NT2/D1 (cell line): ENCODE measurements around the gene ETFA.

Source experiments
- DNase-seq: peaks from one replicate; pipeline ENCODE4 v3.0.0-alpha.2; 2011; ENCODE audit warnings: low read depth, low spot score
- H3K27me3 ChIP-seq: 2 replicates; pipeline ENCODE4 v1.6.0; 2011; ENCODE audit warnings: mild to moderate bottlenecking; ENCODE audit not compliant: insufficient read length, insufficient read depth
- H3K36me3 ChIP-seq: 2 replicates; pipeline ENCODE4 v1.6.1; 2011; ENCODE audit warnings: mild to moderate bottlenecking, low read length, mixed read lengths; ENCODE audit not compliant: insufficient read depth, insufficient read length
- H3K4me1 ChIP-seq: 2 replicates; pipeline ENCODE4 v1.5.1; 2011; ENCODE audit not compliant: insufficient read depth, insufficient read length
- H3K4me3 ChIP-seq: 2 replicates; pipeline ENCODE4 v1.5.1; 2011; ENCODE audit warnings: low read depth; ENCODE audit not compliant: insufficient read length
- H3K9ac ChIP-seq: 2 replicates; pipeline ENCODE4 v1.6.0; 2011; ENCODE audit warnings: low read depth; ENCODE audit not compliant: insufficient read length
- H3K9me3 ChIP-seq: 2 replicates; pipeline ENCODE4 v1.5.1; 2011; ENCODE audit warnings: mild to moderate bottlenecking, low read length; ENCODE audit not compliant: insufficient read depth
- SUZ12 ChIP-seq: IDR thresholded peaks from 2 replicates; pipeline ENCODE4 v1.6.1; 2011; ENCODE audit not compliant: insufficient read length, insufficient read depth; ENCODE audit errors: extremely low read depth
- YY1 ChIP-seq: IDR thresholded peaks from 2 replicates; pipeline ENCODE4 v1.6.1; 2011; ENCODE audit not compliant: insufficient read length, insufficient read depth
- ZNF274 ChIP-seq: IDR thresholded peaks from 2 replicates; pipeline ENCODE4 v1.6.1; 2011; ENCODE audit warnings: mild to moderate bottlenecking, low read depth, low read length

The ETFA gene

DNA sequence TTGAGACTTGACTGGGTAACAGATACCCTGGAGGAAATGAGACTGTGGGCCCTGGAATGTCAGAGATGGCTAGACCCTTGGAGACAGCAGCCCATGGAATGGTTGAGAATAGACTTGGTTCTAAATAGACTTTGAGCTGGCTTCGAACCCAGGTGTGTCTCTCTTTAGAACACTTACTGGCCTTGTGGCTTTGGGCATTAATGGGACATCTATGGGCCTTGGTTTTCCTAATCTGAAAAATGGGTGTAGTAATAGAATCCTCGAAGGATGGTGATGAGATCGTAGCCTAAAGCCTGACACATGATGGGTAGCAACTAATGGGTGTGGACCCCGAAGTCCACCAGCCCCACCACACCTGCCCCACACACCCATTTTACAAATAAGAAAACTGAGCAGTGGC, 132.2 kb downstream of the ETFA start:
- no peak for TF ChIP-seq ZNF274
- no peak for TF ChIP-seq SUZ12
- no peak for TF ChIP-seq YY1
- H3K27me3 ChIP-seq, result no peaks in the 10 kb centered on the region
- H3K9ac ChIP-seq, result no peak overlapping the region
- H3K4me1 ChIP-seq, result peaks cover 14% of the 10 kb centered on the region
- no peak overlapping the region for H3K4me3 ChIP-seq
- DNase-seq, result no peak
- H3K9me3 ChIP-seq, result no peaks in the 10 kb centered on the region; the same call in 1 of the 2 replicates
- no peaks in the 10 kb centered on the region for H3K36me3 ChIP-seq

DNA sequence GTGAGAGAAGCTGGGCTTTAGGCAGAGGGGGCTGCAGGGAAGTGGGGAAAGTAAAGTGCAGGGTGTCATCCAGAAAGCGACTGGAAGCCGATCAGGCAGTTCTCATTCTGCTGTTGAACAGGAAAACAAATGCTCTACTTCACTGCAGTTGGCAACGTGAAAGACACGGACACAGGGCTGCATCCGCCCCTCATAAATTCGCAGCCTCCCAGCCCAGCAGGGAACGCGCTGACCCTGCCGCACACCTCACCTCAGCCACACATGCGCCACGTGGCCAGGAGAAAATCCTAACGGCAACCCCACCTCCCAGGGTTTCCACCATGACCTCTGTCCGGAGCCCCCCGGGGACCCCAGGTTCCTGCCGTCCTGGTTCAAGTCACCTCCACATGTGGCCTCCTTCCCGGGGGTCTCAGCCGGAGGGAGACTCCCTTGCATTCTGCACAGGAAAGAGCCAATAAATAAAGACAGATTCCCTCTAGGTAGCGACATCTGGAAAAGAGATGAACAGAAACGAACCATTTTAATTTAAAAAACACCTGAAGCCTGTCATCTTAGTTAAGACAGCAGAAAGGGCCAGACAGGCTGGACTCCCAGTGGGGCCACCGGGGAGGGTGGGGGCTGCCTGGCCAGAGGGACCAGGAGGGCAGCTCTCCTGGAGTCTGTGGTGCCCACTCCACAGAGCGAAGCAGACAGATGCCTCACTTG, 132.8 kb downstream of the ETFA start:
- H3K9ac ChIP-seq, result peak overlapping the region; percentile 24
- H3K36me3 ChIP-seq, result no peaks in the 10 kb centered on the region
- no peak overlapping the region for H3K4me3 ChIP-seq
- H3K4me1 ChIP-seq, result peaks cover 11% of the 10 kb centered on the region
- H3K27me3 ChIP-seq, result no peaks in the 10 kb centered on the region
- H3K9me3 ChIP-seq, result no peaks in the 10 kb centered on the region; the same call in 1 of the 2 replicates
- TF ChIP-seq YY1 (no peak), SUZ12 (no peak), ZNF274 (no peak)
- DNase-seq, result no peak

DNA sequence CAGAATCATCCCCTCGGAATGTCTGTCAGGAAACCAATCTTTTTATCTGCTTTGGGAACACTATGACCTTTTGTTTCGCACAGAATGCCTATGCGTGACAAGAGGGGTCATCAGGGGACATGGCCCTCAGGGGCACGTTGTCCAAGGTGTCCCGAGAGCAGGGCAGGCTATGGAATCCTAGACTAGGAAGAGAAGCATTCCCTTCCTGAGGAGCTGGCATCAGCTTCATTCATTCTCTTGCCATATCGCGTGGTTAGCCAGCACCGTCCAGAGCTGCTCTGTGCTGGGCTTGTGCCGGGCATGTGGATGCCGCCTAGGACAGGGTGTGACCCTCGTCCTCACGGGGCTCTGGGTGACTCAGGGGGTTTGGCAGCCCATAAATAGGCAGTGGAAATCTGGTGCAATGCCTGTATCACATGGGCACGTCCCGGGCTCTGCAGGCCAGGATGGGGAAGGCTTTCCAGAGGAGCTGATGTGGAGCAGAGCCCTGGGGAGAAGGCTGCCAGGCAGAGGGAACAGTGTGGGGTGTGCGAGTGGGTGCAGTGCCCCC, 133.7 kb downstream of the ETFA start:
- Histone ChIP-seq H3K36me3 (no peaks in the 10 kb centered on the region), H3K4me1 (peaks cover 11% of the 10 kb centered on the region), H3K27me3 (no peaks in the 10 kb centered on the region), H3K4me3 (no peak overlapping the region), H3K9ac (no peak overlapping the region), H3K9me3 (no peaks in the 10 kb centered on the region; the same call in 1 of the 2 replicates)
- DNase-seq, result no peak
- TF ChIP-seq YY1 (no peak), ZNF274 (no peak), SUZ12 (no peak)

DNA sequence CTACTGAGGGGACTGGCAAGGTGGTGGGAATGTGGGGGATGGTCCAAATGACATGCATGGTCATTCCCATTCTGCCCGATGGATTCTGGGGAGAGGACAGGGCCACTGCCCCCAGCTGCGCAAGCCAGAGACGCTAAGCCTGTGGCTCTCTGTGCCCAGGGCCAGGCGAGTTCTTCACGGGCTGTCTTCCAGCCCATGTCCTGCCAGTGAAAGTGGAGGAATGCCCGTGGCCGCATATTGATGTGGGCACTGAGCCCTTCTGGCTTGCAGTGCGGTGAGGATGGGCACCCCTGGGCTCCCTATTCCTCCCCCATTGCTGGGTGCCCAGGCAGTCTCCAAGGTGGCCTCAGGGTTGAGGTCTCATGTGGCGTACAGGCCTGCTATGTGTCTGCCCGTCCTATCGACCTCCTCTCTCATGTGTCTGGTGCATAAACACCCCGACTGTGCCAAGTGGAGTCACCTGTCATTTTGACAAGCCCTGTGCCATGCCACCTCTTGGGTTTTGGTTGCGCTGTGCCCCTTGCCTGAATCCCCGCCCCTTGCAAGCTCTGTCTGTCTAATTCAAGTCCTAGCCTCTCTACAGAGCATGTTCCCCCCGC, 134.7 kb downstream of the ETFA start:
- peaks cover 11% of the 10 kb centered on the region for H3K4me1 ChIP-seq
- TF ChIP-seq SUZ12, result no peak
- no peak for TF ChIP-seq ZNF274
- no peak for TF ChIP-seq YY1
- H3K4me3 ChIP-seq, result no peak overlapping the region
- DNase-seq, result no peak
- H3K9ac ChIP-seq, result no peak overlapping the region
- H3K27me3 ChIP-seq, result no peaks in the 10 kb centered on the region
- no peaks in the 10 kb centered on the region for H3K36me3 ChIP-seq
- H3K9me3 ChIP-seq, result no peaks in the 10 kb centered on the region; the same call in 1 of the 2 replicates

DNA sequence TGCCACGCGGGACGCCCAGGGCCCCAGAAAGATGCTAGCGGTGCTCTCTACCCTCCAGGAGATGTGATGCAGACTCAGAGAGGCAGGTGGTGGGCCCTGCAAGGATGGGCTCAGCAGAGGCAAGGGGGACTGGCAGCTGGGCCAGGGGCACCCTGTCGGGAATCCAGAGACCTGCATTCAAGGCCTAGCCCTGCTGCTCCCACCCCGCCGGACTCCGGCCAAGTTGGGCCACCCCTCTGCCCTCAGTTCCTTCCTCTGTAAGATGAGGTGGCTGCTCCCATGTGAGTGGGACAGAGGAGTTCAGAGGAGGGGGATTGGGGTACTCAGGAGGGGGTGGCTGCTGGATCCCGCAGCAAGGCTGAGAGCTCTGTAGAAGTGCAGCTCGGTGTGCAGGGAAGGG, 135.2 kb downstream of the ETFA start:
- Histone ChIP-seq H3K9ac (no peak overlapping the region), H3K4me3 (no peak overlapping the region), H3K36me3 (no peaks in the 10 kb centered on the region), H3K4me1 (peaks cover 11% of the 10 kb centered on the region), H3K27me3 (no peaks in the 10 kb centered on the region), H3K9me3 (no peaks in the 10 kb centered on the region; the same call in 1 of the 2 replicates)
- no peak for DNase-seq
- TF ChIP-seq SUZ12 (no peak), YY1 (no peak), ZNF274 (no peak)

DNA sequence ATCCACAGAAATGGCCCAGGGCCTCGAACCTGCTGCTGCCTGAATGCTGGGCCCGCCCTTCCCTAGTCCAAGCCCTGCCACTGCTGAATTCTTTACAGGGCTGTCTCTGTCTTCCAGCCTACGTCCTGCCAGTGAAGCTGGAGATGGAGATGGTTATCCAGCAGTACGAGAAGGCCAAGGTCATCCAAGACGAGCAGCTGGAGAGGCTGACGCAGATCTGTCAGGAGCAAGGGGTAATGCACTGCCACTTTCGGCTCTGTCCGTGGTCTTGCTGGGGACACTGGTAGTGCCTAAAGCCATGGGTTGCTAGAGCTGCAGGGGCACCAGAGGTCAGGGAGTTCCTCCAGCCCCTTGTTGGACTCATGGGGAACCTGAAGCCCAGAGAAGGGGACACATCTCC, 135.8 kb downstream of the ETFA start:
- no peak for DNase-seq
- H3K9ac ChIP-seq, result no peak overlapping the region
- H3K4me1 ChIP-seq, result peaks cover 11% of the 10 kb centered on the region
- H3K27me3 ChIP-seq, result no peaks in the 10 kb centered on the region
- no peaks in the 10 kb centered on the region for H3K36me3 ChIP-seq
- TF ChIP-seq YY1 (no peak), ZNF274 (no peak), SUZ12 (no peak)
- H3K4me3 ChIP-seq, result no peak overlapping the region
- no peaks in the 10 kb centered on the region; the same call in 1 of the 2 replicates for H3K9me3 ChIP-seq

DNA sequence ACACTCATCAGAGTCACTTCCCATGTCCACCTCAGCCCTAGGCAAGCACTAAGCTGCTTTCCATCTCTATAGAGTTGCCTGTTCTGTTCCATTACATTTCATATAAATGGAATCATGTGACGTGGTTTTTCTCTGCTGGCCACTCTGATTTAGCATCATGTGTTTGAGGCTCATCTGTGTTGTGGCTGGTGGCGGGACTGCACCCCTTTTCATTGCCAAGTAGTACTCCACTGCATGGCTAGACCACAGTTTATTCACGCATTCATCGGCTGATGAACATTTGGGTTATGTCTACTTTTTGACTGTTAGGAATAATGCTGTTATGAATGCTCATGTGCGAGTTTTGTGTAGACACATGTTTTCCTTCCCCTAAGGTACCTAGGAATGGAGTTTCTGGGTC, 136.6 kb downstream of the ETFA start:
- no peaks in the 10 kb centered on the region for H3K36me3 ChIP-seq
- no peak overlapping the region for H3K4me3 ChIP-seq
- no peaks in the 10 kb centered on the region; the same call in 1 of the 2 replicates for H3K9me3 ChIP-seq
- peaks cover 11% of the 10 kb centered on the region for H3K4me1 ChIP-seq
- TF ChIP-seq ZNF274, result no peak
- TF ChIP-seq YY1, result no peak
- no peak for TF ChIP-seq SUZ12
- no peaks in the 10 kb centered on the region for H3K27me3 ChIP-seq
- DNase-seq, result no peak
- no peak overlapping the region for H3K9ac ChIP-seq
